CD4-positive, alpha-beta T cell treated with Interleukin-17A for 4 hours (primary cell): ENCODE measurements around the gene PAK6.

Experiments
- DNase-seq: peaks from one replicate; pipeline ENCODE4 v3.0.0-alpha.2; 2020; ENCODE audit warnings: mixed read lengths

Gene PAK6

DNA sequence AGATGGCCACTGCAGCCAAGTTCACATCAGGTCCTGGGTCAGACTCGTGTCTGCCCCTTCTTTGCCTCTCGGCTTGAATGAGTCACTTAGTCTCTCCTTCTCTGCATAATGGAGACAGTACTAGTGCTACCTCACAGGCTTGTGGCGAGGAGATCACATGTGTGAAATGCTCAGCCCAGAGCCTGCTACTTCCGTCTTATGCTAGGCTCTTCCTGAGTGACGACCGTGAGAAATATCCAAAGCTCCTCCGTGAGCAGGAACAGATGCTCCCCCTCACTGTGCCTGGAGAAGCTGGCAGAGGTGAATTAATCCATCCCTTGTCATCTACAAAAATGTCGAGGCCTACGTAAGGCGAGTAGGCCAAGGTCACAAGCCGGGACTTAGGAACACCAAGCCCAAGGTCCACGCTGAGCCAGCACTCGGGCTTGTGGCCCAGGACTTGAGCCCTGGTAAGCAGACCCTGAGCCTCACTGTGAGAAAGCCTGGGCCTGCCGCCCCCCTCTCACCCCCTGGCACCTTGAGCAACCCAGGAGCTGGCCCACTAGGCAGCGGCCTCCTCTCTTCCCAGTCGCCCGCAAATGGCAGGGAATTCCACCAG lies 17.9 kb downstream of the PAK6 start:
- DNase-seq: no peak

DNA sequence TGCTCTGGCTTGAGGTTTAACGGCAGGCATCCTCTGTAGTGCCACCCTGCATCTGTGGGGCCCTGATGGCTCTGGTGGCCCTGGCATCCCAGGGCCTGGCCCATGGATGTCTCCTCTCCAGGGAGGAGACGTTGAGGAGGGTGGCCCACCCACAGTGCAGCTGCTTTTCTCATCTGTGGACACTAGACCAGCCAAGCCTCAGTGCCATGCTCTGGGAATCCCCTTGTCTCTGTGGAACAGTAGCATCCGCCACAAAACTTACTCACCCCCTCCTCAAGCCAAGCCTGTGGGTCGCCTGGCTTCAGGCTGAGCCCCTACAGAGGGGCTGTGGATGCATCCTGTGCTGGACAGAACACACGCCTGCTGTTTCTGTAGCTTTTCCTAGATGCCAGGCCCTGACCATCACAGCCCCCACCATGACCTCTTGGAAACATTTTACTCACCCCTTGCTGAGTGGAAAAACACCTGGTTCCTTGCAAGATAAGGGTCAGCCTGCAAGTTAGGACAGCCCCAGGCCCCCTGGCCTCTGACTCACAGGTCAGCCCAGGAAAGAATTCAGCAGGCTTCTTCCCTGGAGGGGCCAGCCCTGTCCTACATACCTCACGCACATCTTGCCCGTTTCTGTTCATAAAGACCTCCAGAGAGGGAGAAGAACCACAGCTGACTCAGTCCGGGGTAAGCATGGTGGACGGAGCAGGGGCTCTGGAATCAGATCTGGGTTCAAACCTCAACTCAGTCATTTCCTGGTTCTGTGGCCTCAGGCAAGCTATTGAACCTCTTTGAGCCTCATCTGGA lies 19.0 kb downstream of the PAK6 start:
- DNase-seq: no peak

DNA sequence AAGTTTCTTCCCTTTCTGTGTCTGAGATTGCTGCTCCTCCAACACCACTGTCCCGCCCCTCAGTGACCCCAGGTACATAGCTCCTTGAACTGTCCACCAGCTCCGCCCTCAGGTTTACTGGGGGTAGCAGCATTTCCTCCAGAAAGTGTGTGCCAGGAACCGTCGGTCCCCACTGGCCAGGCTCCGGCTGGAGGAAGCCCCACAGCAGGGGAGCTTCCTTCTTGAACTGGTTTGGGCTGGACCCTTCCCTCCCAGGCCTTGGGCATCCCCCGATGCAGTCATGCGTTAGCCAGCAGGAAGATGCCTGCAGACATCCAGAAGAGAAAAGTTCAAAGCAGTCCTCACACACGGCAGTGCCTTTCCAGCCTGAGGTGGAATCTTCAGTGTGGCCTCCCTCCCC lies 19.7 kb downstream of the PAK6 start:
- DNase-seq: no peak

DNA sequence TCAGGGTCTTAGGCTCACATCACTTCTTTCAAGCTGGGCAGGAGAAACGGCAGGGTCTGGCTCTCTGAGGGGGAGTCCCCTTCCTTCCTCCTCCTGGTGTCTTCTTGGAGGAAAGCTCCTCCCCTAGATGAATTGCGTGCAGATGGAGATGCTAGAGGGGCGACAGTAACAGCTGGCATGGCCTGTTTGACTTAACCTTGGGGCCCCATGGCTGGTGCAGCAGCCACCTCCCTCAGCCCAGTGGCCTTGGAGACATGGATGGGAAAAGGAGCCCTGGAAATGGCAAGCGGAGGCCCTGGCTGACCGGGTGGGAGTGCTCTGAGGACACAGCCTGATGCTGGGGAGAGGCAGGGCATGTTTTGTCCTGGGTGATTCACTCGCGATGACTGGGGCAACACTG lies 20.2 kb downstream of the PAK6 start:
- no peak for DNase-seq

DNA sequence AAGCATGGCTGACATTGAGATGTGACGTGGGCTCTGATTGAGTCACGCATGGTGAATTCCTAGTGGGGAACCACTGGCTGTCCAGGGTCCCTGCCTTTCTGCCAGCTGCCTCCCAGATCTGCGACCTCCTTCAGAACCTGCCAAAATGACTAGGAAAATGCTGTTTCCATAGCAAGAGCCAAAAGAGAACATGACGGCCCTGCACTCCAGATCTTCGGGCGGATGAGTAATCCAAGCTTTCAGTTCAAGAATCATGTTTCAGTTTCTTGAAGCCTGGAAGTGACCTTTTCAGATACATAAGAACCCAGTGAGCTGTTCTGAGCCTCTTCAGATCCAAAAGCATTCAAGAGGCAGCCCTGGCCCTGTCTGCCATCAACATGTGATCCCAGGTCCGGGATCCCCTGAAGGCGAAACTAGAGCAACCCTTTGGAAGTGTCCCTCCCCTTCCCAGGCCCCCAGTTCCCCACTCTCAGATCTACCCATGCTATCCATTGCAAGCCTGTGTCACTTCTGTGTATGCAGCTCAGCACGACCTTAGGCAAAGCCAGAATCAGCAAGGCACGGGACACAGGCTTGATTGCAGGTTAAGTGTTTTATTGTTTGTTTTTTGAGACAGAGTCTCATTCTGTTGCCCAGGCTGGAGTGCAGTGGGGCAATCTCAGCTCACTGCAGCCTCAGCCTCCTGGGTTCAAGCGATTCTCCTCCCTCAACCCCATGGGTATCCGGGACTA lies 24.3 kb downstream of the PAK6 start:
- no peak for DNase-seq

DNA sequence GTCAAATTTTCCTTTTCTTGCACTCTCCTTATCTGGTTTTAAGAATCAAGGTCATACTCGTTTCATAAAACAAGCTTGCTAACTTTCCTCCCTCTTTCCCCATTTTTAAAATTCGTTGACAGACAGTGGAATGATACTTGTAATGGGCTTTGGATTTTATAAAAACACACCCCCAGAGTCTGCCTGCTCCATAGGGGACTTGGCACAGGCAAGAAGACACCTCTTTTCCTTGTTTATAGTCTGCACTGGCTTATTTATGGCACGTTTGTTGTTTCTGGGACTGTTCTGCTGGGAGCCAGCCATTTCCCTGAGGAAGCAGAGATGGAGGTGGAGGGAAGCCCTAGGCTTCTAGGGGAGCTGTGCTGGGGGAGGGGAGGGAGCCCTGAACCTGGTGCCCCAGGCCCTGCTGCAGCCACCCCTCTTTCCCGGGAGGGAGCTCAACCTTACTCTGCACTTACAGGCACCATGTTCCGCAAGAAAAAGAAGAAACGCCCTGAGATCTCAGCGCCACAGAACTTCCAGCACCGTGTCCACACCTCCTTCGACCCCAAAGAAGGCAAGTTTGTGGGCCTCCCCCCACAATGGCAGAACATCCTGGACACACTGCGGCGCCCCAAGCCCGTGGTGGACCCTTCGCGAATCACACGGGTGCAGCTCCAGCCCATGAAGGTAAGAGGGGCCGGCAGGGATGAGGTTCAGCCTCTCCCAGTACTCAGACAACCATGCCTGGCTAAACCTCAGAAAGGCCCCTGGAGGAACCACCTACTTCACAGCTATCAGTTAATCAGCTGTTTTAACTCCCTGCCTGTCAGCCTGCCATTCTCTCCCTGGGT lies 25.7 kb downstream of the PAK6 start:
- no peak for DNase-seq

DNA sequence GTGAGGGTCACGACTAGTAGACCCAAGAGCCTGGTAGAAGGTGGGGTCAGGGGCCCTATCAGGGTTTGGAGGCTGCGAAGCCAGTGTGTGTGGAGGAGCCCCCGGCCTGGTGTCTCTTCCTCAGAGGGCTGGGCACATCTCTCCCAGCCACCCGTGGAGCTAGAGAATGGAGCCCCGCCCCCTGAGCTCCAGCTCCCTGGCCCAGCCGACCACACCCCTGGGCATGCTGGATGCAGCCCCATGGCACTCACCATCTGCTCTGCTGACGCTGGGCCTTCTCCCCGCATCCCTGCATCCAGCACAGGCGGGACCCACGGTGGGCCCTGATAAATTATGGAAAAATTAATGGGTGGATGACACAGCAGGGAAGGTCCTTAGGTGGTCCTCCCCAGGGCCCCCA lies 26.5 kb downstream of the PAK6 start:
- DNase-seq: no peak

DNA sequence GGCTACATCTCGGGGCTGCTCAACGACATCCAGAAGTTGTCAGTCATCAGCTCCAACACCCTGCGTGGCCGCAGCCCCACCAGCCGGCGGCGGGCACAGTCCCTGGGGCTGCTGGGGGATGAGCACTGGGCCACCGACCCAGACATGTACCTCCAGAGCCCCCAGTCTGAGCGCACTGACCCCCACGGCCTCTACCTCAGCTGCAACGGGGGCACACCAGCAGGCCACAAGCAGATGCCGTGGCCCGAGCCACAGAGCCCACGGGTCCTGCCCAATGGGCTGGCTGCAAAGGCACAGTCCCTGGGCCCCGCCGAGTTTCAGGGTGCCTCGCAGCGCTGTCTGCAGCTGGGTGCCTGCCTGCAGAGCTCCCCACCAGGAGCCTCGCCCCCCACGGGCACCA lies 27.0 kb downstream of the PAK6 start:
- DNase-seq: no peak

DNA sequence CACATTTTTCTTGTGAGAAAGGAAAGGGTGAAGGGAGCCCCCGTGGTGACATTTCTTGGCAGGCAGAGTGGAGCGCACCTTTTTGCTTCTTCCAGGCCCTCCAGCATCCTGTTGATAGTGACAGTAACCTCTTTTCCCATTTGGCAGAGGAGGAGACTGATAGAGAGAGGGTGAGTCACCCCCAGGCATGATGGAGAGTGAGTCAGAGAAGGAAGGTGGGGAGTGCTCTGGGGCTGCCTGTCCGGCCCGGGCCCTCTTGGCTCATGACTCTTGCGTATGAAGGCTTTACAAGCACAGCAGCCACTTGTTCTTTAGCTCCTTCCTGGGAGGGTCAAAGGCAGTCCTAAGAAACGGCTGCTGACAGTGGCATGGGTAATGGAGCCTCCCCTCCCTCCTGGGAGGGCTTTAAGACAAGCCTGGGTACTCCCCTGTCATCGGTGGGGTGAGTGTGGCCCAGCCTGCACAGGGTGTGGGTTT lies 28.0 kb downstream of the PAK6 start:
- no peak for DNase-seq

DNA sequence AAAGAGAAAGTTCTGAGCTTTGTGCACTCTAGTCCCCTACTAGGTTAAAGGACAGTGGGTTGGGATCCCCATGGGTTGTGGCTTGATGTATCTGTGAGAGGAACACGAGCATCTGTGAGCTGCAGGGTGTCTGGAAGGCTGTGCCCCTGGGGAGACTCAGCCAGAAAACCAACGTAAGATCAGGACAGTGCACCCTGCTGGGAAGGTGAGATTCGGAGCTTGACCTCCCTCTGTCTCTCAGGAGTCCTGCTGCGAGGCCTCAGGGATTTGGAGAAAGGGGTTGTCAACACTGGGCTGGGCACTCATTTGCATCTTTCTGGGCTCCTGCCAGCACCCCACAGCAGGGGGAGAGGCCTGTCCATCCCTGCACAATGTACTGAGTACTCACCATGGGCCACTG lies 28.8 kb downstream of the PAK6 start:
- DNase-seq: no peak

DNA sequence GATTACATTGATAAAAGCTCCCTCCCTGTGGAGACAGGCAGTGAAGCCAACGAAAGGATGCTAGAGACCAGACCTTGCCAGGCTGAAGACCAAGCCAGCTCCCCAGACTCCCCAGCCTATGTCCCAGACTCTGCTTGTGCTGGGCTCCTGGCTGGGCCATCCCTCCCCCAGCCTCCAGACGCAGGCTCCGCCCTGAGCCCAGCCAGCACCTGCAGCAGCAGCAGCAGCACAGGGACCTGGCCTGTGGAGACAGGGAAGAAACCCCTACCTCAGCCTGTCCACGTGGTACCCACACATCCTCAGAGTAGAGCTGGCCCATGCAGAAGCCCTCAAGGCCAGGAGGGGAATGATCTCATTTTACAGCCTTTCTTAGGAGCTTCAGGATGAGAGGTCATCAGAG lies 30.7 kb downstream of the PAK6 start:
- no peak for DNase-seq

DNA sequence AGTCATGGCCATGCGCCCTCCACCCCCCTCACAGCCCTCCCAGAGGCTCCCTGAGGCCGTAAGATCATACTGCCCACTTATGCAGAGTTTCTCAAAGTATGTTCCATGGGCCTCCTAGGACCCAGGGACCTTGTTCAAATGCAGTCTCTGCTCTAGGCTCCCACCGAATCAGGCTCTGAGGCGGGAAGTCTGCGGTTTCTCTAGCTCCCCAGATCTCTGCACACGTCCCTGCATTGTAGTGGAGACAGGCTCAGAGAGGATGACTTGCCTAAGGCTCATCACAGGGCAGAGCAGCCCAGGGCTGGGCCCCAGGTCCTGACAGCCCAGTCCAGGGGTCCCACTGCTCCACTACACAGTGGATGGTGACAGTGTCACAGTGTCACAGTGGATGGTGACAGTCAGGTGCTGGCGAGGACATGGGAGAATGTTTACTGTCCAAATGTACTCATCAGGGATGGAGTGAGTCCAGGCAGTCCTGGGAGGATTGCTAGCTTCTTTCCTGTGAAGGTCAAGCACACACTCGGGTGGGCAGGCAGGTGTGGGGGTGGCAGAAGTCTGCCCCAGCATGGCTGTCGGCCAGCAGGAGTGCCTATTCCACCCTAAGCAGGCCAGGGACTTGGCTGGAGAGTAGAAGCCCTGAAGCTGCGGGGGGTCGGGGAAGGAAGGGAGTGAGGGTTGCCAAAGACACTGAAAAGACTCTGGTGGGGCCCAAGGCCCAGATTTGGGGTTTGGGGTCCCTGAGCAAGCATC lies 31.6 kb downstream of the PAK6 start:
- DNase-seq: no peak

DNA sequence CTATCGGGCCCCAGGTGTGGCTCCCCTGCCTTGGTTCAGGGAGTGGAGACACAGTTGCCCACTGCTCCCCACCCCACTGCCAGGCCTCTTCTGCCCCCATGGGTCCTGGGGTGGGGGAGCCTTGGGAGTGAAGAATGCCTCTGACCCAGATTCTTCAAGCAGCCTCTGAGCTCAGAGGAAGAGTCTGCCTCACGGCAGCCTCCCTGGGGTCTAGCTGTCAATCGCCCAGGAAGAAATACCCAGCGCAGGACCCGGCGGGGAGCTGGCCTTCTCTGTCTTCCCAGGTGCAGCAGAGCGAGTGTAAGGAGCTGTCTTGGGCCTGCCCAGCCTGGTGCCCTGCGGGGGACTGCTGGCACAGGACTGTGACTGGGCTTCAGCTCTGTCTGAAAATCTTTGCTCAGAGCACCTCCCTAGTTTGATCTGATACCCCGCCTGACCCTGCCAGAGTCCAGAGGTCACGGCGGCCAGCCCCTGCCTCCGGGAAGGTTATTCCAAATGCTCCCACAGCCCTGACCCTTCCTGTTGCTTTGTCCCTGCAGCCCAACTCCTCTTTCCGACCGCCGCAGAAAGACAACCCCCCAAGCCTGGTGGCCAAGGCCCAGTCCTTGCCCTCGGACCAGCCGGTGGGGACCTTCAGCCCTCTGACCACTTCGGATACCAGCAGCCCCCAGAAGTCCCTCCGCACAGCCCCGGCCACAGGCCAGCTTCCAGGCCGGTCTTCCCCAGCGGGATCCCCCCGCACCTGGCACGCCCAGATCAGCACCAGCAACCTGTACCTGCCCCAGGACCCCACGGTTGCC lies 33.0 kb downstream of the PAK6 start:
- no peak for DNase-seq

DNA sequence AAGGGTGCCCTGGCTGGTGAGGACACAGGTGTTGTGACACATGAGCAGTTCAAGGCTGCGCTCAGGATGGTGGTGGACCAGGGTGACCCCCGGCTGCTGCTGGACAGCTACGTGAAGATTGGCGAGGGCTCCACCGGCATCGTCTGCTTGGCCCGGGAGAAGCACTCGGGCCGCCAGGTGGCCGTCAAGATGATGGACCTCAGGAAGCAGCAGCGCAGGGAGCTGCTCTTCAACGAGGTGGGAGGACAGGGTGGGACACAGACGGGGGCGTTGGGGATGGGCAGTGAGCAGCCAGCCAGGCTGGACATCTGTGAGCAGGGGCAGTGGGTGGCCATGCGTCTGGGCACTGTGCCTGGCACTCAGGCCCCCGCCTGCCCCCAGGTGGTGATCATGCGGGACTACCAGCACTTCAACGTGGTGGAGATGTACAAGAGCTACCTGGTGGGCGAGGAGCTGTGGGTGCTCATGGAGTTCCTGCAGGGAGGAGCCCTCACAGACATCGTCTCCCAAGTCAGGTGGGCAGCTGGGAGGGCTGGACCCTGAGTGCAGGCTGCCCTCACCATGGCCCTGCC lies 33.7 kb downstream of the PAK6 start:
- peak; percentile 18 for DNase-seq

DNA sequence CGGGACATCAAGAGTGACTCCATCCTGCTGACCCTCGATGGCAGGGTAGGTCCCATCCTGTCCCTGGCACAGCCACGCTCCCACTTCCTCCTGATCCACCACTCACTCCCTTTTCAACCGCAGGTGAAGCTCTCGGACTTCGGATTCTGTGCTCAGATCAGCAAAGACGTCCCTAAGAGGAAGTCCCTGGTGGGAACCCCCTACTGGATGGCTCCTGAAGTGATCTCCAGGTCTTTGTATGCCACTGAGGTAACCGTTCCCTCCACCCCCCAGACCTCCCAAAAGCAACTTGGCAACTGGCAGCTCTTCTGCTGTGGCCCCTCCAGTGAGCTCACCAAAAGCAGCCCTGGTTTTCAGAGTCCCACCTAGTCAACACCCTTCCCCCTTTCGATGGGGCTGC lies 34.6 kb downstream of the PAK6 start:
- no peak for DNase-seq

DNA sequence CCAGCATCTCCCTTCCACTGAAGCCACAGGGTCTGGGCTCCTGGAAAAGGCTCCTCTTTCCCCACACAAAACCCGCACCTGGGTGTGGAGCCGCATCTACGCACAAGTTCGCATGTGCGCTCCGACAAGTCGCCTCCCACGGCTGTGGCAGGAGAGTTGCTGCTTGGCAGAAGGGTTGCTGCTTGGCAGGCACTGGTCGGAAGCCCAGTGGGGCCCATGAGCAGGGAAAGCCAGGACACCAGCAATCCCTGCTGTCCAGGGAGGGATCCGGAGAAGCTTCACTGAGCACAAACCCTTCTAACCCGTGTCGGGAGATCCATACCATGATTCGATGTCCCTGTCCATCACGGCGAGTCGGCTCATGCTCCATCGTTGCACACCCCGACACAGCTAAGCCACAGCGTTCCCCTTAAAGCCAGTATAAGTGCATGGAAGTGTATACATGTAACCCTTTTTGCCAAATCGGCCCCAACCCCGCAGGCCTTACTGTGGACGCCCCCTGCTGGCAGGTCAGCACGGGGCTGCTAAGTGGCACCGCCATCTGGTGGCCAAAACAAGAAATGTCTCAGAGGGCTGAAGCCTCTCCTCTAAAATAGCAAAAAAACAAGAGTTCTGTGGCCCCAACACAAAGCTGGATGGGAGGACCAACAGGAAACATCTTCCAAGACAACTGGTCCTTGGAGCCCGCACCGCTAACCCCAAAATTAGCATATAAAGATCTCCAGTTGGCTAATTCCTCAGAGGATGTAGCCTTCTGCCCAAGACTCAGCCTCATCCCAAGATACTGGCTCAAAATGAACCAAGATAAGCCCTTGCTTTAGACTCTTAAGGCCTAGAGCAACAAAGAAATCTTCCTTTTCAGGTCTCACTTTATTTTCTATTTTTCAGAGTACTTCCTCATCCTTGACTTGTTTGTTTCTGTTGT lies 35.7 kb downstream of the PAK6 start:
- DNase-seq: peak; percentile 91

DNA sequence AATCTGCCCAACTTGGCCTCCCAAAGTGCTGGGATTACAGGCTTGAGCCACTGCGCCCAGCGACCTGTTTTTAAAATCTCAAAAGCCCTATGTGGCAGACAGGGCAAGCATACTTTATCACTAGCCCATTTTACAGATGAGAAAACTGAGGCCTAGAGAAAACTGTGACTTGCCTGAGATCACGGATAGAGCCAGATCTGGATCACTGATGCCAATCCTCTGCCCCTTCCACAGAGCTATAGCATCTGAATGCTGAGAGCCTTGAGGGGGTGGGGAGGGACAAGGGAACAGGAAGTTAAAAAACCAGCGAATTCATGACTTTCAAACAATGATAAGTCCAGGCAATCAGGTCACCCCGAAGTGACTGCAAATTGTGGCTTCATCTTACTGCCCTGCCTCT lies 36.7 kb downstream of the PAK6 start:
- no peak for DNase-seq

DNA sequence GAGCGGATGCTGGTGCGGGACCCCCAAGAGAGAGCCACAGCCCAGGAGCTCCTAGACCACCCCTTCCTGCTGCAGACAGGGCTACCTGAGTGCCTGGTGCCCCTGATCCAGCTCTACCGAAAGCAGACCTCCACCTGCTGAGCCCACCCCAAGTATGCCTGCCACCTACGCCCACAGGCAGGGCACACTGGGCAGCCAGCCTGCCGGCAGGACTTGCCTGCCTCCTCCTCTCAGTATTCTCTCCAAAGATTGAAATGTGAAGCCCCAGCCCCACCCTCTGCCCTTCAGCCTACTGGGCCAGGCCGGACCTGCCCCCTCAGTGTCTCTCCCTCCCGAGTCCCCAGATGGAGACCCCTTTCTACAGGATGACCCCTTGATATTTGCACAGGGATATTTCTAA lies 37.1 kb downstream of the PAK6 start:
- no peak for DNase-seq

DNA sequence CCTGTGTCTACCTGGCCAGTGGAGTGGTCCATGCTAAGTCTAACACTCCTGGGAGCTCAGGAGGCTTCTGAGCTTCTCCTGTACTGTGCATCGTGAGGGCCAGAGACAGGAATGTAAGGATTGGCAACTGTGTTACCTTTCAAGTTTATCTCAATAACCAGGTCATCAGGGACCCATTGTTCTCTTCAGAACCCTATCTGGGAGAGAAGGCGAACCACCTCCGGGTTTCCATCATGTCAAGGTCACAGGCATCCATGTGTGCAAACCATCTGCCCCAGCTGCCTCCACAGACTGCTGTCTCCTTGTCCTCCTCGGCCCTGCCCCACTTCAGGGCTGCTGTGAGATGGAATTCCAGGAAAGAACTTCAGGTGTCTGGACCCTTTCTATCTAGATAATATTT lies 38.1 kb downstream of the PAK6 start:
- DNase-seq: no peak

DNA sequence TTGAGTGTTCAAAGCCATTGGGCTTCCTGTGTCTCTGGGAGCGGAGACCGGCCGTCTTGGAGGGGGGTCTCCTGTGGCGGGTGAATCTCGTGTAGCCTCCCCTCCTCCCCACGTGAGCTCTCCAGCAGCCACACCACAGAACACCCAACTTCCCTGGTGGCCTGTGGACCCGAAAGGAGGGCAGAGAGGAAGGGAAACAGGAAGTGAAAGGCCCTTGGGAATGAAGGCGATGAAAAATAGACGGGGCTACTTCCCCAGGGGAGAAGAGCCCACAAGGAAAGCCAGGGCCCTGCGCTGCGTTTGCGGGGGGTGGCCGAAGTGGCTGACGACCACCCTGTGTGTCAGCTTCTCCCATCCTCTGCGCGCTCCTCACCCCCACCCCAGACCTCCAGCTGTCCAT lies 38.6 kb downstream of the PAK6 start:
- DNase-seq: no peak
